HepG2 (cell line): ENCODE results near the gene TAF3. TPM values are rescaled to one million over a fixed set of nuclear protein-coding genes. Genes with fewer than 3 reads are reported as not detected.

Source experiments
- CAMTA2 ChIP-seq: sonication (generic); formaldehyde crosslinking; IDR thresholded peaks from 2 replicates; pipeline ENCODE4 v1.4.0; 2020; ENCODE audit warnings: mild to moderate bottlenecking, missing genetic modification reagents, borderline replicate concordance
- CHD2 ChIP-seq: IDR thresholded peaks from 2 replicates; pipeline ENCODE4 v1.6.1; 2011; ENCODE audit warnings: low read depth, low read length, improper control_type of control experiment
- HMGA1 ChIP-seq: sonication (generic); formaldehyde crosslinking; conservative IDR thresholded peaks from 2 replicates; pipeline ENCODE4 v1.4.0; 2020; ENCODE audit warnings: missing genetic modification reagents
- JUN ChIP-seq: sonication (generic); formaldehyde crosslinking; IDR thresholded peaks from 2 replicates; pipeline ENCODE4 v1.4.0; 2020; ENCODE audit warnings: mild to moderate bottlenecking, missing genetic modification reagents
- KLF9 ChIP-seq: IDR thresholded peaks from 2 replicates; pipeline ENCODE4 v1.6.1; 2016; ENCODE audit warnings: low read depth
- POLR2AphosphoS5 ChIP-seq: IDR thresholded peaks from 2 replicates; pipeline ENCODE4 v1.6.1; 2012; ENCODE audit warnings: low read depth, low read length
- RNF2 ChIP-seq: fragments of 450-650 bp; conservative IDR thresholded peaks from 2 replicates; pipeline ENCODE4 v1.6.1; 2016; ENCODE audit warnings: low read depth
- SAP130 ChIP-seq: IDR thresholded peaks from 2 replicates; pipeline ENCODE4 v1.6.1; 2016; ENCODE audit warnings: low read depth
- XBP1 ChIP-seq: sonication (generic); formaldehyde crosslinking; IDR thresholded peaks from 2 replicates; pipeline ENCODE4 v1.5.0; 2020; ENCODE audit warnings: missing genetic modification reagents
- ZBTB7B ChIP-seq: sonication (generic); formaldehyde crosslinking; IDR thresholded peaks from 2 replicates; pipeline ENCODE4 v1.4.0; 2020; ENCODE audit warnings: missing genetic modification reagents
- ZNF292 ChIP-seq: sonication (generic); formaldehyde crosslinking; IDR thresholded peaks from 2 replicates; pipeline ENCODE4 v1.8.1; 2022; ENCODE audit warnings: mild to moderate bottlenecking, low read depth, missing genetic modification reagents, borderline replicate concordance
- ZNF430 ChIP-seq: sonication (generic); formaldehyde crosslinking; IDR thresholded peaks from 2 replicates; pipeline ENCODE4 v1.9.0; 2021; ENCODE audit warnings: mild to moderate bottlenecking, missing genetic modification reagents
- ZNF619 ChIP-seq: sonication (generic); formaldehyde crosslinking; IDR thresholded peaks from 2 replicates; pipeline ENCODE4 v1.4.0; 2020; ENCODE audit warnings: mild to moderate bottlenecking, missing genetic modification reagents
- ZSCAN31 ChIP-seq: sonication (generic); formaldehyde crosslinking; IDR thresholded peaks from 2 replicates; pipeline ENCODE4 v1.5.0; 2020; ENCODE audit warnings: low read depth, mild to moderate bottlenecking, missing genetic modification reagents
- polyA plus RNA-seq, 8 experiments: library from polyadenylated mRNA; depleted of rRNA in 3 of 8; stranded (reverse) in 7 of 8; unstranded in 1 of 8; fragments of >200 nt; fragmentation: Illumina TruSeq in 4 of 8; extraction: Trizol in 4 of 8; gene quantifications; 2 replicates each; pipeline versions ENCODE4 v1.2.1 to v1.2.3, GENCODE V29; 2011 to 2016; ENCODE audit warnings: low read depth in 4 of 8, missing spikeins in 1 of 8, mixed read lengths in 1 of 8; ENCODE audit not compliant: insufficient read depth in 1 of 8
- total RNA-seq, 5 experiments: library from RNA; depleted of rRNA; stranded (reverse); fragments of >200 nt; fragmentation: Illumina TruSeq; extraction: Trizol; gene quantifications; 2 replicates each; pipeline ENCODE4 v1.2.3, GENCODE V29; 2016; ENCODE audit warnings: low read depth in 1 of 5
- TF ChIP-seq, protein P1 (sequence below), 2 experiments: sonication (generic) in 1 of 2; formaldehyde crosslinking in 1 of 2; IDR thresholded peaks; 2 replicates each; pipeline versions ENCODE4 v1.4.0 to v1.6.1; 2018 to 2020; ENCODE audit warnings: missing genetic modification reagents in 2 of 2, borderline replicate concordance in 1 of 2, low read depth in 1 of 2, mild to moderate bottlenecking in 1 of 2, missing biosample characterization in 1 of 2
- TF ChIP-seq, protein P2 (sequence below): sonication (generic); formaldehyde crosslinking; conservative IDR thresholded peaks from 2 replicates; pipeline ENCODE4 v1.4.0; 2020; ENCODE audit warnings: mild to moderate bottlenecking, missing genetic modification reagents, moderate library complexity
- TF ChIP-seq, protein P3 (sequence below): sonication (generic); formaldehyde crosslinking; conservative IDR thresholded peaks from 2 replicates; pipeline ENCODE4 v1.4.0; 2020; ENCODE audit warnings: missing genetic modification reagents
- TF ChIP-seq, protein P4 (sequence below): sonication (generic); formaldehyde crosslinking; IDR thresholded peaks from 2 replicates; pipeline ENCODE4 v1.5.1; 2020; ENCODE audit warnings: mild to moderate bottlenecking, missing genetic modification reagents, borderline replicate concordance
- TF ChIP-seq, protein P5 (sequence below): sonication (generic); formaldehyde crosslinking; IDR thresholded peaks from 2 replicates; pipeline ENCODE4 v1.5.1; 2020; ENCODE audit warnings: missing genetic modification reagents, mild to moderate bottlenecking, borderline replicate concordance

Gene TAF3
- total and polyA plus RNA-seq, 2 of the 13 experiments (the other 11 are each of a cell fraction or from before 2014, with no cell fraction given), result 1.7 to 2.9 TPM

DNA sequence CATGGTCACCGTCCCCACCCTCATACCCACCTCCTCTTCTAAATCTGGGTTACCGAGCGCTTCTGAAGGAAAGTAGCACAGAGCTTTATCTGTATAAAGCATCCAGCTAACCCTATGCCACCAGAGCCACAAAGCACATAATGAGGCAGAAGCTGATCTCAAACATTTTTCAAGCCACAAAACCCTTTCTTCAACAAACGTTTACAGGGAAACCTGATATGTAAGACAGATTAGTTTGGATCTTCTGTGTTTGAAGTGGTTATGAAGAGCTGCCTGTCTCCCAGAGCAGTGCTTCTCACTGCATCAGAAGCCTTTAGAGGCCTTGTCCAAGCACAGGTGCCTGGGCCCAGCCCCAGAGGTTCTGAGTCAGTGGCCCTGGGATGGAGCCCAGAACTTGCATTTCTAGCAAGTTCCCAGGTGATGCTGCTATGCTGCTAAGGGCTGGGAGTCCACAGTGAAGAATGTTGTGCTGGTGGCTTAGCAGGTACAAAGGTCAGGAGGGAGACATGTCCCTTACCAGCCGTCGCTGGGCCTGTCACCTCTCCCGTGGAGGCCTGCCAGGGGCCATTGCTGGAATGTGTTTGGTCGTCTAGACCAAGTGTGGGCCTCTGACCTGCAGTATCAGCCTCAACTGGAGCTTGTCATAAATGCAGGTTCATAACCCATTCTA lies 90.4 kb downstream of the TAF3 start (continued):
- TF ChIP-seq, protein P1, sequence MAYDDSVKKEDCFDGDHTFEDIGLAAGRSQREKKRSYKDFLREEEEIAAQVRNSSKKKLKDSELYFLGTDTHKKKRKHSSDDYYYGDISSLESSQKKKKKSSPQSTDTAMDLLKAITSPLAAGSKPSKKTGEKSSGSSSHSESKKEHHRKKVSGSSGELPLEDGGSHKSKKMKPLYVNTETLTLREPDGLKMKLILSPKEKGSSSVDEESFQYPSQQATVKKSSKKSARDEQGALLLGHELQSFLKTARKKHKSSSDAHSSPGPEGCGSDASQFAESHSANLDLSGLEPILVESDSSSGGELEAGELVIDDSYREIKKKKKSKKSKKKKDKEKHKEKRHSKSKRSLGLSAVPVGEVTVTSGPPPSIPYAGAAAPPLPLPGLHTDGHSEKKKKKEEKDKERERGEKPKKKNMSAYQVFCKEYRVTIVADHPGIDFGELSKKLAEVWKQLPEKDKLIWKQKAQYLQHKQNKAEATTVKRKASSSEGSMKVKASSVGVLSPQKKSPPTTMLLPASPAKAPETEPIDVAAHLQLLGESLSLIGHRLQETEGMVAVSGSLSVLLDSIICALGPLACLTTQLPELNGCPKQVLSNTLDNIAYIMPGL (CRISPR knock-in tag; IDR thresholded peaks at IDR 0.05; ENCODE audit: borderline replicate concordance in 1 of 2, low read depth in 1 of 2), result peak in 1 of 2 experiments; percentile 63; a peak in 1 of 4 replicates
- TF ChIP-seq KLF9 (CRISPR knock-in tag) (no peak), SAP130 (peak; percentile 60), CAMTA2 (no peak), ZSCAN31 (no peak), RNF2 (no peak), XBP1 (CRISPR knock-in tag) (no peak), HMGA1 (CRISPR knock-in tag) (no peak), ZBTB7B (CRISPR knock-in tag) (0 out of 2 replicates have a peak, but pooled peaks have one; percentile 55), CHD2 (no peak), ZNF430 (CRISPR knock-in tag) (peak; percentile 74; the same call in 1 of the 2 replicates), ZNF292 (peak; percentile 97), ZNF619 (CRISPR knock-in tag) (no peak), POLR2AphosphoS5 (no peak), JUN (CRISPR knock-in tag) (no peak)
- TF ChIP-seq, protein P2, sequence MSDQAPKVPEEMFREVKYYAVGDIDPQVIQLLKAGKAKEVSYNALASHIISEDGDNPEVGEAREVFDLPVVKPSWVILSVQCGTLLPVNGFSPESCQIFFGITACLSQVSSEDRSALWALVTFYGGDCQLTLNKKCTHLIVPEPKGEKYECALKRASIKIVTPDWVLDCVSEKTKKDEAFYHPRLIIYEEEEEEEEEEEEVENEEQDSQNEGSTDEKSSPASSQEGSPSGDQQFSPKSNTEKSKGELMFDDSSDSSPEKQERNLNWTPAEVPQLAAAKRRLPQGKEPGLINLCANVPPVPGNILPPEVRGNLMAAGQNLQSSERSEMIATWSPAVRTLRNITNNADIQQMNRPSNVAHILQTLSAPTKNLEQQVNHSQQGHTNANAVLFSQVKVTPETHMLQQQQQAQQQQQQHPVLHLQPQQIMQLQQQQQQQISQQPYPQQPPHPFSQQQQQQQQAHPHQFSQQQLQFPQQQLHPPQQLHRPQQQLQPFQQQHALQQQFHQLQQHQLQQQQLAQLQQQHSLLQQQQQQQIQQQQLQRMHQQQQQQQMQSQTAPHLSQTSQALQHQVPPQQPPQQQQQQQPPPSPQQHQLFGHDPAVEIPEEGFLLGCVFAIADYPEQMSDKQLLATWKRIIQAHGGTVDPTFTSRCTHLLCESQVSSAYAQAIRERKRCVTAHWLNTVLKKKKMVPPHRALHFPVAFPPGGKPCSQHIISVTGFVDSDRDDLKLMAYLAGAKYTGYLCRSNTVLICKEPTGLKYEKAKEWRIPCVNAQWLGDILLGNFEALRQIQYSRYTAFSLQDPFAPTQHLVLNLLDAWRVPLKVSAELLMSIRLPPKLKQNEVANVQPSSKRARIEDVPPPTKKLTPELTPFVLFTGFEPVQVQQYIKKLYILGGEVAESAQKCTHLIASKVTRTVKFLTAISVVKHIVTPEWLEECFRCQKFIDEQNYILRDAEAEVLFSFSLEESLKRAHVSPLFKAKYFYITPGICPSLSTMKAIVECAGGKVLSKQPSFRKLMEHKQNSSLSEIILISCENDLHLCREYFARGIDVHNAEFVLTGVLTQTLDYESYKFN (CRISPR knock-in tag), result peak; percentile 72
- TF ChIP-seq, protein P3, sequence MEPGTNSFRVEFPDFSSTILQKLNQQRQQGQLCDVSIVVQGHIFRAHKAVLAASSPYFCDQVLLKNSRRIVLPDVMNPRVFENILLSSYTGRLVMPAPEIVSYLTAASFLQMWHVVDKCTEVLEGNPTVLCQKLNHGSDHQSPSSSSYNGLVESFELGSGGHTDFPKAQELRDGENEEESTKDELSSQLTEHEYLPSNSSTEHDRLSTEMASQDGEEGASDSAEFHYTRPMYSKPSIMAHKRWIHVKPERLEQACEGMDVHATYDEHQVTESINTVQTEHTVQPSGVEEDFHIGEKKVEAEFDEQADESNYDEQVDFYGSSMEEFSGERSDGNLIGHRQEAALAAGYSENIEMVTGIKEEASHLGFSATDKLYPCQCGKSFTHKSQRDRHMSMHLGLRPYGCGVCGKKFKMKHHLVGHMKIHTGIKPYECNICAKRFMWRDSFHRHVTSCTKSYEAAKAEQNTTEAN, result no peak
- TF ChIP-seq, protein P4, sequence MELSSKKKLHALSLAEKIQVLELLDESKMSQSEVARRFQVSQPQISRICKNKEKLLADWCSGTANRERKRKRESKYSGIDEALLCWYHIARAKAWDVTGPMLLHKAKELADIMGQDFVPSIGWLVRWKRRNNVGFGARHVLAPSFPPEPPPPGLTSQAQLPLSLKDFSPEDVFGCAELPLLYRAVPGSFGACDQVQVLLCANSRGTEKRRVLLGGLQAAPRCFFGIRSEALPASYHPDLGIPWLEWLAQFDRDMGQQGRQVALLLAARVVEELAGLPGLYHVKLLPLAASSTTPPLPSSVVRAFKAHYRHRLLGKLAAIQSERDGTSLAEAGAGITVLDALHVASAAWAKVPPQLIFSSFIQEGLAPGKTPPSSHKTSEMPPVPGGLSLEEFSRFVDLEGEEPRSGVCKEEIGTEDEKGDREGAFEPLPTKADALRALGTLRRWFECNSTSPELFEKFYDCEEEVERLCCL (CRISPR knock-in tag), result no peak
- TF ChIP-seq, protein P5, sequence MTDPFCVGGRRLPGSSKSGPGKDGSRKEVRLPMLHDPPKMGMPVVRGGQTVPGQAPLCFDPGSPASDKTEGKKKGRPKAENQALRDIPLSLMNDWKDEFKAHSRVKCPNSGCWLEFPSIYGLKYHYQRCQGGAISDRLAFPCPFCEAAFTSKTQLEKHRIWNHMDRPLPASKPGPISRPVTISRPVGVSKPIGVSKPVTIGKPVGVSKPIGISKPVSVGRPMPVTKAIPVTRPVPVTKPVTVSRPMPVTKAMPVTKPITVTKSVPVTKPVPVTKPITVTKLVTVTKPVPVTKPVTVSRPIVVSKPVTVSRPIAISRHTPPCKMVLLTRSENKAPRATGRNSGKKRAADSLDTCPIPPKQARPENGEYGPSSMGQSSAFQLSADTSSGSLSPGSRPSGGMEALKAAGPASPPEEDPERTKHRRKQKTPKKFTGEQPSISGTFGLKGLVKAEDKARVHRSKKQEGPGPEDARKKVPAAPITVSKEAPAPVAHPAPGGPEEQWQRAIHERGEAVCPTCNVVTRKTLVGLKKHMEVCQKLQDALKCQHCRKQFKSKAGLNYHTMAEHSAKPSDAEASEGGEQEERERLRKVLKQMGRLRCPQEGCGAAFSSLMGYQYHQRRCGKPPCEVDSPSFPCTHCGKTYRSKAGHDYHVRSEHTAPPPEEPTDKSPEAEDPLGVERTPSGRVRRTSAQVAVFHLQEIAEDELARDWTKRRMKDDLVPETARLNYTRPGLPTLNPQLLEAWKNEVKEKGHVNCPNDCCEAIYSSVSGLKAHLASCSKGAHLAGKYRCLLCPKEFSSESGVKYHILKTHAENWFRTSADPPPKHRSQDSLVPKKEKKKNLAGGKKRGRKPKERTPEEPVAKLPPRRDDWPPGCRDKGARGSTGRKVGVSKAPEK, result no peak
